ENCODE data around the gene NEMP2. TPM values are rescaled to one million over a fixed set of nuclear protein-coding genes. Genes with fewer than 3 reads are reported as not detected.

NEMP2 gene
- total RNA-seq, 2 experiments from 2014 or later: 16.2 to 23.1 TPM

GRCh38 chr2:190465060-190465459 lies 69.5 kb downstream of the NEMP2 start:
- no peak for DNase-seq
- H3K4me1 Mint-ChIP-seq: peaks cover 20% of the 10 kb centered on the region
- POLR2A ChIA-PET: no interaction called here
- H3K4me3 Mint-ChIP-seq: no peak overlapping the region
- no peak overlapping the region for H3K27ac Mint-ChIP-seq
- H3K27me3 Mint-ChIP-seq: no peaks in the 10 kb centered on the region
- H3K36me3 Mint-ChIP-seq: peaks cover 47% of the 10 kb centered on the region
- ATAC-seq (ENCODE audit: low read depth): no peak
- H3K9me3 Mint-ChIP-seq: no peaks in the 10 kb centered on the region

- peaks cover 13% of the 10 kb centered on the region for H3K4me1 Mint-ChIP-seq
- DNase-seq (no peak), ATAC-seq (ENCODE audit: low read depth) (no peak)
- POLR2A ChIA-PET: no interaction called here
- H3K27me3 Mint-ChIP-seq: no peaks in the 10 kb centered on the region
- H3K4me3 Mint-ChIP-seq: no peak overlapping the region
- no peaks in the 10 kb centered on the region for H3K9me3 Mint-ChIP-seq
- H3K27ac Mint-ChIP-seq: no peak overlapping the region
- H3K36me3 Mint-ChIP-seq: peaks cover 43% of the 10 kb centered on the region
Observed at GRCh38 chr2:190462611-190463010, 71.9 kb downstream of the NEMP2 start.

GRCh38 chr2:190462181-190462580 lies 72.3 kb downstream of the NEMP2 start:
- Mint-ChIP-seq H3K9me3 (no peaks in the 10 kb centered on the region), H3K27ac (no peak overlapping the region), H3K4me3 (no peak overlapping the region), H3K36me3 (peaks cover 45% of the 10 kb centered on the region), H3K27me3 (no peaks in the 10 kb centered on the region), H3K4me1 (peaks cover 12% of the 10 kb centered on the region)
- DNase-seq (no peak), ATAC-seq (ENCODE audit: low read depth) (no peak)
- POLR2A ChIA-PET: no interaction called here

GRCh38 chr2:190460487-190460886 lies 74.0 kb downstream of the NEMP2 start:
- H3K27me3 Mint-ChIP-seq: no peaks in the 10 kb centered on the region
- H3K36me3 Mint-ChIP-seq: peaks cover 49% of the 10 kb centered on the region
- POLR2A ChIA-PET: no interaction called here
- peaks cover 7% of the 10 kb centered on the region for H3K4me1 Mint-ChIP-seq
- H3K27ac Mint-ChIP-seq: no peak overlapping the region
- ATAC-seq (ENCODE audit: low read depth) (no peak), DNase-seq (no peak)
- peaks cover 3% of the 10 kb centered on the region for H3K9me3 Mint-ChIP-seq
- H3K4me3 Mint-ChIP-seq: no peak overlapping the region

GRCh38 chr2:190459881-190460280 lies 74.6 kb downstream of the NEMP2 start:
- POLR2A ChIA-PET: no interaction called here
- peaks cover 49% of the 10 kb centered on the region for H3K36me3 Mint-ChIP-seq

GRCh38 chr2:190458352-190459107 lies 76.0 kb downstream of the NEMP2 start:
- Mint-ChIP-seq H3K4me1 (peaks cover 2% of the 10 kb centered on the region), H3K4me3 (no peak overlapping the region)

More at GRCh38 chr2:190459881-190460280, 74.6 kb downstream of the NEMP2 start:
- peaks cover 5% of the 10 kb centered on the region for H3K4me1 Mint-ChIP-seq
- H3K27ac Mint-ChIP-seq: no peak overlapping the region
- H3K9me3 Mint-ChIP-seq: peaks cover 3% of the 10 kb centered on the region
- no peak overlapping the region for H3K4me3 Mint-ChIP-seq
- ATAC-seq (ENCODE audit: low read depth) (no peak), DNase-seq (no peak)
- H3K27me3 Mint-ChIP-seq: no peaks in the 10 kb centered on the region

GRCh38 chr2:190457256-190457655 lies 77.3 kb downstream of the NEMP2 start:
- H3K4me1 Mint-ChIP-seq: peaks cover 2% of the 10 kb centered on the region
- no peaks in the 10 kb centered on the region for H3K27me3 Mint-ChIP-seq
- H3K36me3 Mint-ChIP-seq: peaks cover 52% of the 10 kb centered on the region
- no peak for ATAC-seq (ENCODE audit: low read depth)
- H3K27ac Mint-ChIP-seq: no peak overlapping the region
- no peak overlapping the region for H3K4me3 Mint-ChIP-seq
- POLR2A ChIA-PET: no interaction called here
- no peak for DNase-seq
- peaks cover 3% of the 10 kb centered on the region for H3K9me3 Mint-ChIP-seq

More at GRCh38 chr2:190458352-190459107, 76.0 kb downstream of the NEMP2 start:
- DNase-seq (no peak), ATAC-seq (ENCODE audit: low read depth) (no peak)
- H3K36me3 Mint-ChIP-seq: peaks cover 52% of the 10 kb centered on the region
- POLR2A ChIA-PET: no interaction called here
- H3K27ac Mint-ChIP-seq: no peak overlapping the region
- H3K9me3 Mint-ChIP-seq: peaks cover 3% of the 10 kb centered on the region
- H3K27me3 Mint-ChIP-seq: no peaks in the 10 kb centered on the region

- H3K36me3 Mint-ChIP-seq: peaks cover 53% of the 10 kb centered on the region
- ATAC-seq (ENCODE audit: low read depth) (no peak), DNase-seq (no peak)
- POLR2A ChIA-PET: no interaction called here
- H3K4me1 Mint-ChIP-seq: peaks cover 2% of the 10 kb centered on the region
- no peak overlapping the region for H3K27ac Mint-ChIP-seq
- H3K4me3 Mint-ChIP-seq: no peak overlapping the region
- H3K9me3 Mint-ChIP-seq: peaks cover 3% of the 10 kb centered on the region
- H3K27me3 Mint-ChIP-seq: no peaks in the 10 kb centered on the region
Observed at GRCh38 chr2:190456833-190457232, 77.7 kb downstream of the NEMP2 start.

- Mint-ChIP-seq H3K27ac (no peak overlapping the region), H3K27me3 (no peaks in the 10 kb centered on the region), H3K4me3 (no peak overlapping the region), H3K36me3 (peaks cover 54% of the 10 kb centered on the region), H3K9me3 (peaks cover 3% of the 10 kb centered on the region), H3K4me1 (peaks cover 4% of the 10 kb centered on the region)
- ATAC-seq (ENCODE audit: low read depth) (no peak), DNase-seq (no peak)
- POLR2A ChIA-PET: no interaction called here
Observed at GRCh38 chr2:190455358-190456095, 79.0 kb downstream of the NEMP2 start.

GRCh38 chr2:190454795-190455194 lies 79.7 kb downstream of the NEMP2 start:
- H3K4me1 Mint-ChIP-seq: peaks cover 4% of the 10 kb centered on the region
- H3K36me3 Mint-ChIP-seq: peaks cover 52% of the 10 kb centered on the region
- no peak for DNase-seq
- H3K9me3 Mint-ChIP-seq: peaks cover 3% of the 10 kb centered on the region
- no peak overlapping the region for H3K4me3 Mint-ChIP-seq
- no peak overlapping the region for H3K27ac Mint-ChIP-seq
- ATAC-seq (ENCODE audit: low read depth): no peak
- POLR2A ChIA-PET: no interaction called here
- no peaks in the 10 kb centered on the region for H3K27me3 Mint-ChIP-seq

Other genes with a start within 250 kb of the NEMP2 start
- 10 to 100 TPM; 15.6 to 17.5 TPM for gene HIBCH, start 214.9 kb downstream of the NEMP2 start, total RNA-seq
- gene INPP1, start 191.1 kb downstream of the NEMP2 start, total RNA-seq: 1 to 10 TPM; 8.7 to 9.7 TPM
- 10 to 100 TPM; 51.3 to 56.7 TPM for gene MFSD6, start 126.4 kb downstream of the NEMP2 start, total RNA-seq
- 10 to 100 TPM; 33.0 to 36.3 TPM for gene NAB1, start 114.4 kb upstream of the NEMP2 start, total RNA-seq

Measured in activated naive CD8-positive, alpha-beta T cell treated with anti-CD3 and anti-CD28 coated beads, Interleukin-2, amount 10 ng/mL, durations not matched to agents 7 days and 5 days (primary cell).